ENCODE measurements around the gene ZNF841. TPM values are rescaled to one million over a fixed set of nuclear protein-coding genes. Genes with fewer than 3 reads are reported as not detected.
"Not testable (repeated sequence)": the region's sequence is repeated elsewhere in the genome, so short reads cannot be mapped to it uniquely, and the experiment has no call there.

ZNF841 gene
- total RNA-seq, 6 experiments from 2014 or later: 13.2 to 17.1 (median 14.3) TPM

DNA sequence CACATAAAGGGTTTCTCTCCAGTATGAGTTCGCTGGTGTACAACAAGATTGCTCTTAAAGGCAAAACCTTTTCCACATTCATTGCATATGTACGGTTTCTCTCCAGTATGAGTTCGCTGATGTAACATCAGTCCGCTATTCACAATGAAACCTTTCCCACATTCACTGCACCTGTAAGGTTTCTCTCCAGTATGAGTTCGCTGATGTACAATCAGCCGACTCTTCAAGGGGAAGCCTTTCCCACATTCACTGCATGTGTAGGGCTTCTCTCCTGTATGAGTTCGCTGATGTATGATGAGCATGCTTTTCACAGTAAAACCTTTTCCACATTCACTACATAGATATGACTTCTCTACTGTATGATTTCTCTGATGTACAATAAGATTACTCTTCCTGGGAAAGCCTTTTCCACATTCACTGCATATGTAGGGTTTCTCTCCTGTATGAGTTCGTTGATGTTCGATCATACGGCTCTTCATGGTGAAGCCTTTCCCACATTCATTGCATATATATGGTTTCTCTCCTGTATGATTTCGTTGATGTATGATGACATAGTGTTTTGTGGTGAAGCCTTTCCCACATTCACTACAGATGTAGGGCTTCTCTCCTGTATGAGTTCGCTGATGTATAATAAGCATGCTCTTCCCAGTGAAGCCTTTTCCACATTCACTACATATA is 61.4 kb downstream of the ZNF841 start:
- Mint-ChIP-seq H3K4me1 (ENCODE audit: low read depth) (no peaks in the 10 kb centered on the region), H3K9me3 (peaks cover 88% of the 10 kb centered on the region), H3K4me3 (no peak overlapping the region), H3K27me3 (ENCODE audit: insufficient read depth) (no peaks in the 10 kb centered on the region; the same call in 1 of the 2 replicates), H3K36me3 (ENCODE audit: low read depth) (peaks cover 95% of the 10 kb centered on the region), H3K27ac (no peak overlapping the region)
- TF ChIP-seq, protein P1, sequence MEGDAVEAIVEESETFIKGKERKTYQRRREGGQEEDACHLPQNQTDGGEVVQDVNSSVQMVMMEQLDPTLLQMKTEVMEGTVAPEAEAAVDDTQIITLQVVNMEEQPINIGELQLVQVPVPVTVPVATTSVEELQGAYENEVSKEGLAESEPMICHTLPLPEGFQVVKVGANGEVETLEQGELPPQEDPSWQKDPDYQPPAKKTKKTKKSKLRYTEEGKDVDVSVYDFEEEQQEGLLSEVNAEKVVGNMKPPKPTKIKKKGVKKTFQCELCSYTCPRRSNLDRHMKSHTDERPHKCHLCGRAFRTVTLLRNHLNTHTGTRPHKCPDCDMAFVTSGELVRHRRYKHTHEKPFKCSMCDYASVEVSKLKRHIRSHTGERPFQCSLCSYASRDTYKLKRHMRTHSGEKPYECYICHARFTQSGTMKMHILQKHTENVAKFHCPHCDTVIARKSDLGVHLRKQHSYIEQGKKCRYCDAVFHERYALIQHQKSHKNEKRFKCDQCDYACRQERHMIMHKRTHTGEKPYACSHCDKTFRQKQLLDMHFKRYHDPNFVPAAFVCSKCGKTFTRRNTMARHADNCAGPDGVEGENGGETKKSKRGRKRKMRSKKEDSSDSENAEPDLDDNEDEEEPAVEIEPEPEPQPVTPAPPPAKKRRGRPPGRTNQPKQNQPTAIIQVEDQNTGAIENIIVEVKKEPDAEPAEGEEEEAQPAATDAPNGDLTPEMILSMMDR (IDR thresholded peaks at IDR 0.05): no peak
- no peak for DNase-seq

- peaks cover 4% of the 10 kb centered on the region; the same call in 1 of the 2 replicates for H3K27me3 Mint-ChIP-seq (ENCODE audit: insufficient read depth)
- peaks cover 17% of the 10 kb centered on the region for H3K4me1 Mint-ChIP-seq (ENCODE audit: low read depth)
- TF ChIP-seq, protein P1 (IDR thresholded peaks at IDR 0.05): no peak
- peaks cover 77% of the 10 kb centered on the region for H3K9me3 Mint-ChIP-seq
- peaks cover 86% of the 10 kb centered on the region for H3K36me3 Mint-ChIP-seq (ENCODE audit: low read depth)
- DNase-seq: no peak
- H3K4me3 Mint-ChIP-seq: peak overlapping the region; percentile 93
- H3K27ac Mint-ChIP-seq: peak overlapping the region; percentile 95
Observed at GRCh38 chr19:52028780-52029123, 66.8 kb downstream of the ZNF841 start.

DNA sequence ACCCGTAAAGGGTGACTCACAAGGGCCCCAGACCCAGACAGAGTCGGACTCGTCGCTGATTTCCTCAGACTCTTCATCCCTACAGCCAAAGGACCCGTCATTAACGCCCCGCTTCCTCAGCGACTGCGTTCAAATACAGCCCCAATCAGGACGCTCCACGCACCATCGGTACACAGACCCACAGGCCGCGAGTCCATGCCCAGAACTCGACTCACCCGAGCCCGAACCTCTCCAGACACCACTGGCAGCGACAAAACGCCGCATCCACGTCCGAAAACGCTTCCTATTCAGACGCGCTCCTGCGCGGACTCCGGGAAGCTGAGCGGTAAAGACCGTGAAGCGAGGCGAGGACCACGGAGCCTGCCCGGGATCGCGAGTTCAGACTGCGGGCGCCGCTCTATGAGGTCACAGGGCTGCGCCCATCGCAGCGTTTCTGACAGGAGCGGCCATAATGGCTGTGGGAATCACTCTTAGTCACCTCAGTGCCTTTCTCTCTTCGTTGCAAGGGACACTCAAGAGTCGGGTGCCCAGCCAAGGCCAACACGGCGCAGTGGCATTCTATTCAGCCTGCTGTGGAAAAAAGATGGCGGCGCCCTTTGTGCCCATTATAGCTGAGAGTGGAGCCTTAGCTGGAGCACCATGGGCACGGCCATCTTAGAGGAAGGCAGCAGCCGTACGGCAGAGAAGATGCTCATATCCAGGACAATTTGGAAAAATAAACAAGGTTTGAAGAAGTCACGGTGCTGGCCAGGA is 67.4 kb downstream of the ZNF841 start, which contains the start of gene ZNF614:
Gene ZNF614 (minus strand): TSS at position 353 of the 753 bp plus-strand sequence. CDS start 2,634 bp downstream, outside the sequence.
- Mint-ChIP-seq H3K4me1 (ENCODE audit: low read depth) (peaks cover 17% of the 10 kb centered on the region), H3K36me3 (ENCODE audit: low read depth) (peaks cover 86% of the 10 kb centered on the region), H3K4me3 (peak within 1 kb of the TSS; percentile 93), H3K27me3 (ENCODE audit: insufficient read depth) (peaks cover 4% of the 10 kb centered on the region; the same call in 1 of the 2 replicates), H3K9me3 (peaks cover 77% of the 10 kb centered on the region), H3K27ac (peak within 1 kb of the TSS; percentile 95)
- TF ChIP-seq, protein P1 (IDR thresholded peaks at IDR 0.05): no peak
- peak; percentile 88 for DNase-seq

DNA sequence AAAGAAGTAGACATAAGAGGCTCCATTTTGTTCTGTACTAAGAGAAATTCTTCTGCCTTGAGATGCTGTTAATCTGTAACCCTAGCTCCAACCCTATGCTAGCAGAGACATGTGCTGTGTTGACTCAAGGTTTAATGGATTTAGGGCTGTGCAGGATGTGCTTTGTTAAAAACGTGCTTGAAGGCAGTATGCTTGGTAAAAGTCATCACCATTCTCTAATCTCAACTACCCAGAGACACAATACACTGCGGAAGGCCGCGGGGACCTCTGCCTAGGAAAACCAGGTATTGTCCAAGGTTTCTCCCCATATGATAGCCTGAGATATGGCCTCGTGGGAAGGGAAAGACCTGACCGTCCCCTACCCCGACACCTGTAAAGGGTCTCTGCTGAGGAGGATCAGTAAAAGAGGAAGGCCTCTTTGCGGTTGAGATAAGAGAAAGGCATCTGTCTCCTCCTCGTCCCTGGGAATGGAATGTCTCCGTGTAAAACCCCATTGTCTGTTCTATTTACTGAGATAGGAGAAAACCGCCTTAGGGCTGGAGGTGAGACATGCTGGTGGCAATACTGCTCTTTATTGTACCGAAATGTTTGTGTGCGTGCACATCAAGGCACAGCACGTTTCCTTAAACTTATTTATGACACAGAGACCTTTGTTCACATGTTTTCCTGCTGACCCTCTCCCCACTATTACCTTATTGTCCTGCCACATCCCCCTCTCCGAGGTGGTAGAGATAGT is 69.1 kb downstream of the ZNF841 start:
- not testable (repeated sequence) for H3K27me3 Mint-ChIP-seq (ENCODE audit: insufficient read depth); H3K27ac Mint-ChIP-seq; DNase-seq
- H3K9me3 Mint-ChIP-seq: peaks cover 66% of the 10 kb centered on the region
- peaks cover 17% of the 10 kb centered on the region for H3K4me1 Mint-ChIP-seq (ENCODE audit: low read depth)
- peaks cover 82% of the 10 kb centered on the region for H3K36me3 Mint-ChIP-seq (ENCODE audit: low read depth)
- peak overlapping the region; percentile 93; the same call in 1 of the 2 replicates for H3K4me3 Mint-ChIP-seq

GRCh38 chr19:52024478-52024877 is 71.1 kb downstream of the ZNF841 start:
- H3K4me3 Mint-ChIP-seq; DNase-seq; H3K27me3 Mint-ChIP-seq (ENCODE audit: insufficient read depth); H3K27ac Mint-ChIP-seq: not testable (repeated sequence)
- H3K9me3 Mint-ChIP-seq: peaks cover 74% of the 10 kb centered on the region
- H3K36me3 Mint-ChIP-seq (ENCODE audit: low read depth): peaks cover 84% of the 10 kb centered on the region
- peaks cover 17% of the 10 kb centered on the region for H3K4me1 Mint-ChIP-seq (ENCODE audit: low read depth)

DNA sequence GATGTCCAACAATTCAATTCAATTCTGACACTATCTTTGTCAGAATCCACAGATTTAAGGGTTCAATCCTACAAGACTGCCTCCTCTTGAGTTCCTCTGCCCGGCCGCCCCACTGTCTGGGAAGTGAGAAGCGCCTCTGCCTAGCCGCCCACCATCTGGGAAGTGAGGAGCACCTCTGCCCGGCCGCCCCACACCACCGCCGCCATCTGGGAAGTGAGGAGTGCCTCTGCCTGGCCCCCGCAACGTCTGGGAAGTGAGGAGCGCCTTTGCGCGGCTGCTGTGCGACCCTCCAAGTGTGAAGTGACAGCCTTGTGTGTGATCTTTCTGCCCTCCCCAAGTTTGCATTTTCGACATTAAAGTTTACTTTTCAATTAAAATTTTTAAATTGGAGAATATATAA is 73.4 kb downstream of the ZNF841 start:
- TF ChIP-seq, protein P1 (IDR thresholded peaks at IDR 0.05): no peak
- Mint-ChIP-seq H3K27ac (no peak overlapping the region), H3K9me3 (peaks cover 81% of the 10 kb centered on the region), H3K27me3 (ENCODE audit: insufficient read depth) (no peaks in the 10 kb centered on the region), H3K4me3 (no peak overlapping the region), H3K4me1 (ENCODE audit: low read depth) (peaks cover 5% of the 10 kb centered on the region), H3K36me3 (ENCODE audit: low read depth) (peaks cover 96% of the 10 kb centered on the region)
- DNase-seq: no peak

Data from HFFc6 (cell line).